HepG2 (cell line): ENCODE measurements around the gene DAPK3. TPM values are rescaled to one million over a fixed set of nuclear protein-coding genes. Genes with fewer than 3 reads are reported as not detected.

ENCODE experiments used
- AGO2 ChIP-seq: fragments of 200-400 bp; formaldehyde crosslinking; optimal IDR thresholded peaks from 2 replicates; pipeline ENCODE3; 2017; ENCODE audit warnings: mild to moderate bottlenecking, low read depth, low read length, moderate library complexity
- CBX1 ChIP-seq: IDR thresholded peaks from one replicate; pipeline ENCODE4 v1.6.1; 2016; ENCODE audit warnings: antibody characterized with exemption, low read depth
- CBX2 ChIP-seq, 2 experiments: fragments of 200-600 bp in 1 of 2; sonication (generic); formaldehyde crosslinking in 1 of 2; IDR thresholded peaks; 2 replicates each; pipeline versions ENCODE4 v1.7.0 to v1.8.1; 2018 to 2022; ENCODE audit warnings: low read depth in 2 of 2, low read length in 1 of 2, mild to moderate bottlenecking in 1 of 2, missing genetic modification reagents in 1 of 2
- GABPB1 ChIP-seq: IDR thresholded peaks from 2 replicates; pipeline ENCODE4 v1.6.1; 2016; ENCODE audit warnings: mild to moderate bottlenecking, missing genetic modification reagents, moderate library complexity, missing compliant biosample characterization
- GLMP ChIP-seq: sonication (generic); formaldehyde crosslinking; IDR thresholded peaks from 2 replicates; pipeline ENCODE4 v1.9.0; 2021; ENCODE audit warnings: missing genetic modification reagents, mild to moderate bottlenecking, borderline replicate concordance
- HOXA9 ChIP-seq: sonication (generic); formaldehyde crosslinking; IDR thresholded peaks from 2 replicates; pipeline ENCODE4 v1.8.1; 2022; ENCODE audit warnings: missing genetic modification reagents, mild to moderate bottlenecking, moderate library complexity, borderline replicate concordance
- KDM2A ChIP-seq: sonication (generic); formaldehyde crosslinking; IDR thresholded peaks from 2 replicates; pipeline ENCODE4 v1.4.0; 2020; ENCODE audit warnings: low read depth, missing genetic modification reagents, borderline replicate concordance
- MBD4 ChIP-seq: IDR thresholded peaks from 2 replicates; pipeline ENCODE4 v1.6.1; 2012; ENCODE audit warnings: low read length, inconsistent platforms, borderline replicate concordance
- NRL ChIP-seq: sonication (generic); formaldehyde crosslinking; IDR thresholded peaks from 2 replicates; pipeline ENCODE4 v1.5.0; 2020; ENCODE audit warnings: missing genetic modification reagents, mild to moderate bottlenecking, moderate library complexity, borderline replicate concordance
- PHF5A ChIP-seq: IDR thresholded peaks from one replicate; pipeline ENCODE4 v1.6.1; 2018; ENCODE audit warnings: low read depth, missing genetic modification reagents; ENCODE audit not compliant: unreplicated experiment
- RAD21 ChIP-seq: fragments of 450-650 bp; formaldehyde crosslinking; IDR thresholded peaks from 2 replicates; pipeline ENCODE4 v1.5.0; 2020; ENCODE audit warnings: mild to moderate bottlenecking
- RBFOX2 ChIP-seq: fragments of 200-400 bp; formaldehyde crosslinking; IDR thresholded peaks from 2 replicates; pipeline ENCODE4 v1.6.1; 2017; ENCODE audit warnings: low read depth, mild to moderate bottlenecking, low read length
- RBM39 ChIP-seq: fragments of 200-400 bp; formaldehyde crosslinking; IDR thresholded peaks from one replicate; pipeline ENCODE4 v1.6.1; 2018; ENCODE audit warnings: antibody characterized with exemption, mild to moderate bottlenecking, low read depth, low read length; ENCODE audit not compliant: poor library complexity, severe bottlenecking
- REL ChIP-seq: sonication (generic); formaldehyde crosslinking; conservative IDR thresholded peaks from 2 replicates; pipeline ENCODE4 v1.8.0; 2022; ENCODE audit warnings: mild to moderate bottlenecking, missing genetic modification reagents, moderate library complexity
- RXRA ChIP-seq: sonication (generic); formaldehyde crosslinking; IDR thresholded peaks from 2 replicates; pipeline ENCODE4 v1.5.1; 2020; ENCODE audit warnings: missing genetic modification reagents
- SP4 ChIP-seq: sonication (generic); formaldehyde crosslinking; IDR thresholded peaks from 2 replicates; pipeline ENCODE4 v1.8.1; 2023; ENCODE audit warnings: mild to moderate bottlenecking, missing genetic modification reagents
- ZMAT3 ChIP-seq: sonication (generic); formaldehyde crosslinking; conservative IDR thresholded peaks from 2 replicates; pipeline ENCODE4 v1.7.0; 2021; ENCODE audit warnings: missing genetic modification reagents
- ZNF121 ChIP-seq: sonication (generic); formaldehyde crosslinking; IDR thresholded peaks from 2 replicates; pipeline ENCODE4 v1.5.0; 2020; ENCODE audit warnings: mild to moderate bottlenecking, missing genetic modification reagents
- ZNF260 ChIP-seq: sonication (generic); formaldehyde crosslinking; IDR thresholded peaks from 2 replicates; pipeline ENCODE4 v1.4.0; 2020; ENCODE audit warnings: missing genetic modification reagents, low read depth, mild to moderate bottlenecking, borderline replicate concordance
- ZNF326 ChIP-seq: sonication (generic); formaldehyde crosslinking; IDR thresholded peaks from 2 replicates; pipeline ENCODE4 v1.4.0; 2020; ENCODE audit warnings: missing genetic modification reagents, borderline replicate concordance
- ZNF432 ChIP-seq: sonication (generic); formaldehyde crosslinking; IDR thresholded peaks from 2 replicates; pipeline ENCODE4 v1.5.0; 2020; ENCODE audit warnings: missing genetic modification reagents, mild to moderate bottlenecking, borderline replicate concordance
- ZNF761 ChIP-seq: sonication (generic); formaldehyde crosslinking; conservative IDR thresholded peaks from 2 replicates; pipeline ENCODE4 v1.4.0; 2020; ENCODE audit warnings: mild to moderate bottlenecking, missing genetic modification reagents
- polyA plus RNA-seq, 8 experiments: library from polyadenylated mRNA; depleted of rRNA in 3 of 8; stranded (reverse) in 7 of 8; unstranded in 1 of 8; fragments of >200 nt; fragmentation: Illumina TruSeq in 4 of 8; extraction: Trizol in 4 of 8; gene quantifications; 2 replicates each; pipeline versions ENCODE4 v1.2.1 to v1.2.3, GENCODE V29; 2011 to 2016; ENCODE audit warnings: low read depth in 4 of 8, missing spikeins in 1 of 8, mixed read lengths in 1 of 8; ENCODE audit not compliant: insufficient read depth in 1 of 8
- total RNA-seq, 5 experiments: library from RNA; depleted of rRNA; stranded (reverse); fragments of >200 nt; fragmentation: Illumina TruSeq; extraction: Trizol; gene quantifications; 2 replicates each; pipeline ENCODE4 v1.2.3, GENCODE V29; 2016; ENCODE audit warnings: low read depth in 1 of 5
- TF ChIP-seq, protein P1 (sequence below): sonication (generic); formaldehyde crosslinking; IDR thresholded peaks from 2 replicates; pipeline ENCODE4 v1.4.0; 2020; ENCODE audit warnings: missing genetic modification reagents
- TF ChIP-seq, protein P2 (sequence below): sonication (generic); formaldehyde crosslinking; IDR thresholded peaks from 2 replicates; pipeline ENCODE4 v1.5.1; 2020; ENCODE audit warnings: missing genetic modification reagents, mild to moderate bottlenecking, borderline replicate concordance
- TF ChIP-seq, protein P3 (sequence below): sonication (generic); formaldehyde crosslinking; conservative IDR thresholded peaks from 2 replicates; pipeline ENCODE4 v1.5.0; 2020; ENCODE audit warnings: missing genetic modification reagents

The DAPK3 gene
- total and polyA plus RNA-seq, 2 of the 13 experiments (the other 11 are each of a cell fraction or from before 2014, with no cell fraction given) = 30.5 to 37.3 TPM

DNA sequence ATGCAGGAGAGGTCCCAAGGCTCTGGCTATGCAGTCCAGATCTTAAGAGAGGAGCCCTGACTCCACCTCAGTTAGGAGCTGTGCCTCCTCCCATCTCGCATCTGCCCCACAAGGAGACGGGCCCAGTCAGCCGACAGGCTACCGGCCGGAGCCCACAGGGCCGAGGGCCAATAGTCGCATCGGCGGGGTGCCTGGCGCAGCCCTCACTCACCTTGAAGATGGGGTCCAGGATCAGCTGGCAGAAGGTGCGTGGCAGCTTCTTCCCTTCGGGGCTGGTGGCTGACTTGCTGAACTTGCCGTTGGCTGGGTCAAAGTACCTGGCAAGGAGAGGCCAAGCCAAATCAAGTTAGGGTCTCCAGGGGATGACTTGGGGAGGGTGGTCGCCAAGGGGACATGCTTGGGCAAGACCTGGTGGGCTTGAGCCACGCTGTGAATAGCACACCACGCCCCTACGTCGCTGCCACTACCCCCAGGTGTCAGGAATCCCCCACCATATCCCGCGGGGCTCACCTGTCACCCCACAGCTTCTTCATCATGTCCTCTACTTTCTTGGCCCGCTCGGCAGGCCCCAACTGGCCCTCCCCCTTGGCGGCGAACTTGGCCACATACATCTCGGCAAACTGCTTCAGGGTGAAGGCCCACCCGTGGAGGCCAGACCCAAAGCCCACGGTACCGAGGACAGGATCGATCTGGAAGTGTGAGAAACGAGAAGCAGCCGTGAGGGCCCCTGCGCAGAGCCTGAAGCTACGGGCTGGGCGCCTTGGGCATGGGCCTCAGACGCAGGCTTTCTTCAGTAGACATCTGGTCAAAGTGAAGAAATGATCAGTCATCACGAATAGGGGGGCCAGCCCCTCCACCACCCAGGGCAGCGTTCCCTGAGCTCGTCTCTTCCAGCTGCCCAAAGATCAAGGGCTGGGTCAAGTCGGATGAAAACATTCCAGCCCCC is 11.1 kb upstream of the DAPK3 start (continued):
- TF ChIP-seq CBX2 (IDR thresholded peaks at IDR 0.05; ENCODE audit: low read depth, low read length) = no peak
- TF ChIP-seq CBX2 (CRISPR knock-in tag; IDR thresholded peaks at IDR 0.05; ENCODE audit: low read depth) = no peak
- TF ChIP-seq, protein P1, sequence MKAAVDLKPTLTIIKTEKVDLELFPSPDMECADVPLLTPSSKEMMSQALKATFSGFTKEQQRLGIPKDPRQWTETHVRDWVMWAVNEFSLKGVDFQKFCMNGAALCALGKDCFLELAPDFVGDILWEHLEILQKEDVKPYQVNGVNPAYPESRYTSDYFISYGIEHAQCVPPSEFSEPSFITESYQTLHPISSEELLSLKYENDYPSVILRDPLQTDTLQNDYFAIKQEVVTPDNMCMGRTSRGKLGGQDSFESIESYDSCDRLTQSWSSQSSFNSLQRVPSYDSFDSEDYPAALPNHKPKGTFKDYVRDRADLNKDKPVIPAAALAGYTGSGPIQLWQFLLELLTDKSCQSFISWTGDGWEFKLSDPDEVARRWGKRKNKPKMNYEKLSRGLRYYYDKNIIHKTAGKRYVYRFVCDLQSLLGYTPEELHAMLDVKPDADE (CRISPR knock-in tag) = no peak
- TF ChIP-seq HOXA9 (CRISPR knock-in tag) = no peak
- no peak for TF ChIP-seq CBX1
- TF ChIP-seq RBM39 = no peak
- no peak for TF ChIP-seq ZNF761 (CRISPR knock-in tag)
- no peak for TF ChIP-seq ZNF260 (CRISPR knock-in tag)
- no peak for TF ChIP-seq ZNF121 (CRISPR knock-in tag)
- TF ChIP-seq KDM2A (CRISPR knock-in tag) = no peak
- TF ChIP-seq NRL (CRISPR knock-in tag) = peak; percentile 16; the same call in 1 of the 2 replicates
- TF ChIP-seq RAD21 (CRISPR knock-in tag) = no peak
- no peak for TF ChIP-seq RXRA (CRISPR knock-in tag)
- no peak for TF ChIP-seq GLMP (CRISPR knock-in tag)
- no peak for TF ChIP-seq GABPB1 (CRISPR knock-in tag)
- TF ChIP-seq, protein P2, sequence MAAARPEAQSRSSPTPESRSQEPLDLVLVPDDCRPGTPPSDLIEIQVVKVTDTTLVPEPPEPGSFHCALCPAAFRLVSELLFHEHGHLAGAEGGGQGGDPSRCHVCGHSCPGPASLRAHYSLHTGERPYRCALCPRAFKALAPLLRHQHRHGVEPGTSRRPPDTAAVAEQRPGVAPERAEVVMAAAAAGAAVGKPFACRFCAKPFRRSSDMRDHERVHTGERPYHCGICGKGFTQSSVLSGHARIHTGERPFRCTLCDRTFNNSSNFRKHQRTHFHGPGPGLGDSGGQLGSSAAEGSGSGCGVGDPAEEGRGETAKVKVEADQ (CRISPR knock-in tag) = no peak
- peak; percentile 25 for TF ChIP-seq RBFOX2
- no peak for TF ChIP-seq MBD4
- peak; percentile 80 for TF ChIP-seq AGO2
- TF ChIP-seq ZNF326 = no peak
- TF ChIP-seq REL (CRISPR knock-in tag) = no peak
- TF ChIP-seq SP4 (CRISPR knock-in tag) = no peak
- TF ChIP-seq ZNF432 (CRISPR knock-in tag) = no peak
- no peak for TF ChIP-seq ZMAT3
- TF ChIP-seq, protein P3, sequence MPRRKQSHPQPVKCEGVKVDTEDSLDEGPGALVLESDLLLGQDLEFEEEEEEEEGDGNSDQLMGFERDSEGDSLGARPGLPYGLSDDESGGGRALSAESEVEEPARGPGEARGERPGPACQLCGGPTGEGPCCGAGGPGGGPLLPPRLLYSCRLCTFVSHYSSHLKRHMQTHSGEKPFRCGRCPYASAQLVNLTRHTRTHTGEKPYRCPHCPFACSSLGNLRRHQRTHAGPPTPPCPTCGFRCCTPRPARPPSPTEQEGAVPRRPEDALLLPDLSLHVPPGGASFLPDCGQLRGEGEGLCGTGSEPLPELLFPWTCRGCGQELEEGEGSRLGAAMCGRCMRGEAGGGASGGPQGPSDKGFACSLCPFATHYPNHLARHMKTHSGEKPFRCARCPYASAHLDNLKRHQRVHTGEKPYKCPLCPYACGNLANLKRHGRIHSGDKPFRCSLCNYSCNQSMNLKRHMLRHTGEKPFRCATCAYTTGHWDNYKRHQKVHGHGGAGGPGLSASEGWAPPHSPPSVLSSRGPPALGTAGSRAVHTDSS (CRISPR knock-in tag) = no peak
- no peak for TF ChIP-seq PHF5A (CRISPR knock-in tag)
